Psoas muscle (tissue), 8 donors: ENCODE results near the gene KIF3B. TPM values are rescaled to one million over a fixed set of nuclear protein-coding genes. Genes with fewer than 3 reads are reported as not detected.
"Not testable (repeated sequence)": the region's sequence is repeated elsewhere in the genome, so short reads cannot be mapped to it uniquely, and the experiment has no call there.

Experiments
- ATAC-seq, 4 donors: fragments of 200-7000 bp; cut with Tn5 transposase; one replicate each; pipeline ENCODE4 v1.9.1; 2020; ENCODE audit warnings: moderate library complexity in 3 of 4, mild to moderate bottlenecking in 2 of 4
- DNase-seq, 2 donors: peaks; one replicate each; pipeline ENCODE4 v3.0.0-alpha.2; 2020
- H3K27ac ChIP-seq: fragments of 200-600 bp; one replicate; pipeline ENCODE4 v1.8.0; 2022
- H3K27me3 ChIP-seq, 3 donors: fragments of 200-600 bp in 1 of 3; one replicate each; pipeline versions ENCODE4 v1.6.1 to v1.8.0; 2013 to 2022; ENCODE audit warnings: low read length in 2 of 3, mild to moderate bottlenecking in 2 of 3, moderate library complexity in 1 of 3; ENCODE audit not compliant: insufficient read depth in 3 of 3
- H3K36me3 ChIP-seq, 2 donors: fragments of 200-600 bp in 1 of 2; one replicate each; pipeline versions ENCODE4 v1.6.1 to v1.8.0; 2013 to 2022; ENCODE audit warnings: low read depth in 1 of 2, mild to moderate bottlenecking in 1 of 2, moderate library complexity in 1 of 2; ENCODE audit not compliant: insufficient read depth in 1 of 2
- H3K4me1 ChIP-seq: fragments of 200-600 bp; one replicate; pipeline ENCODE4 v1.8.0; 2022
- H3K4me3 ChIP-seq: fragments of 200-600 bp; one replicate; pipeline ENCODE4 v1.8.0; 2022; ENCODE audit warnings: mild to moderate bottlenecking
- H3K9me3 ChIP-seq: fragments of 200-600 bp; one replicate; pipeline ENCODE4 v1.8.0; 2022
- WGBS, 3 donors: extraction: QIAGEN DNeasy Blood & Tissue Kit; methylation state at CpG; one replicate each; pipeline versions ENCODE4 v1.1.6 to v1.1.7; 2013; 5-methylcytosine and 5-hydroxymethylcytosine counted together
- intact Hi-C, 2 donors: fragments of 100-400 bp; cut with DNase I; formaldehyde crosslinking; loops; one replicate each; pipeline versions ENCODE4 v1.11.0 to v1.14.2; 2022
- polyA plus RNA-seq, 3 donors: library from polyadenylated mRNA; stranded (reverse); fragments of 200-250 nt; gene quantifications; one replicate each; pipeline ENCODE4 v1.2.3, GENCODE V29; 2013
- total RNA-seq, 4 donors: library from RNA; stranded (reverse); fragmentation: NEBNext Ultra II Directional in 2 of 4; extraction: Animal tissue kit (Norgen Biotek cat#: 25700) in 2 of 4; gene quantifications; one replicate each; pipeline versions ENCODE4 v1.2.1 to v1.2.4, GENCODE V29; 2021 to 2023
- TF ChIP-seq, protein P1 (sequence below): fragments of 200-600 bp; IDR thresholded peaks from one replicate; pipeline ENCODE4 v1.8.0; 2022; ENCODE audit warnings: antibody characterized with exemption
- donor health status: healthy with polysubstance abuse.
- donor health status: DM: no; HTN: no; CAD: no; lungs with moderate emphysema.
- donor health status: Bipolar disorder and iron deficiency.
- donor health status: healthy.
- donor health status: DM: yes; HTN: yes; CAD: no.
- donor health status: DM: no; HTN: no; CAD: no.
- donor health status: DM: no; HTN: no; CAD: no.
- donor health status: DM: yes; HTN: yes; CAD: no.

Gene KIF3B
- total and polyA plus RNA-seq, 7 donors: 3.3 to 11.4 (median 7.5) TPM

DNA sequence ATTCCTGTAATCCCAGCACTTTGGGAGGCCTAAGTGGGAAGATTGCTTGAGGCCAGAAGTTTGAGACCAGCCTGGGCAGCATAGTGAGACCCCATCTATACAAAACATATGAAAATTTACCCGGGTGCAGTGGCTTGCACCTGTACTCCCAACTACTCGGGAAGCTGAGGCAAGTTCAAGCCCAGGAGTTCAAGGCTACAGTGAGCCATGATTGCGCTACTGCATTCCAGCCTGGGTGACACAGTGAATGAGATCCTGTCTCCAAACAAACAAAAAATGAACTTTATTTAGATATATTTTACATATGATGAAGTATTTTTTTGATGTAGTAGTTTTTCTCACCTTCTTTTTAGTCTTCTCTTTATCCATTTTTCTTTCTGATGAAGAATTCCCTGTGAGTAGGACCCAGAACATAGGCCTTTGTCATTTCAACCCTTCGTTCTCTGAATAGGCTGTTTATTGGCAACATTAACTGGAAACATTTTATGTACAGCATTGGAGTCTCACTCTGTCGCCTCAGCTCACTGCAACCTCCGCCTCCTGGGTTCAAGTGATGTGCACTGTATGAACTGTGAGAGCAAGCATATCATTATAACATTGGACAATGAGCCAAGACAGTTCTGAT lies 10.9 kb downstream of the KIF3B start:
- H3K36me3 ChIP-seq: no peaks in the 10 kb centered on the region
- WGBS, 3 donors: 74 to 93% (median 84%) methylated on average over 6 of the region's 6 CpGs
- peaks cover 12% of the 10 kb centered on the region for H3K4me1 ChIP-seq
- H3K9me3 ChIP-seq: no peaks in the 10 kb centered on the region
- DNase-seq: no peak
- H3K27ac ChIP-seq: no peak overlapping the region
- H3K27me3 ChIP-seq: no peaks in the 10 kb centered on the region
- H3K4me3 ChIP-seq: no peak overlapping the region
- TF ChIP-seq, protein P1, sequence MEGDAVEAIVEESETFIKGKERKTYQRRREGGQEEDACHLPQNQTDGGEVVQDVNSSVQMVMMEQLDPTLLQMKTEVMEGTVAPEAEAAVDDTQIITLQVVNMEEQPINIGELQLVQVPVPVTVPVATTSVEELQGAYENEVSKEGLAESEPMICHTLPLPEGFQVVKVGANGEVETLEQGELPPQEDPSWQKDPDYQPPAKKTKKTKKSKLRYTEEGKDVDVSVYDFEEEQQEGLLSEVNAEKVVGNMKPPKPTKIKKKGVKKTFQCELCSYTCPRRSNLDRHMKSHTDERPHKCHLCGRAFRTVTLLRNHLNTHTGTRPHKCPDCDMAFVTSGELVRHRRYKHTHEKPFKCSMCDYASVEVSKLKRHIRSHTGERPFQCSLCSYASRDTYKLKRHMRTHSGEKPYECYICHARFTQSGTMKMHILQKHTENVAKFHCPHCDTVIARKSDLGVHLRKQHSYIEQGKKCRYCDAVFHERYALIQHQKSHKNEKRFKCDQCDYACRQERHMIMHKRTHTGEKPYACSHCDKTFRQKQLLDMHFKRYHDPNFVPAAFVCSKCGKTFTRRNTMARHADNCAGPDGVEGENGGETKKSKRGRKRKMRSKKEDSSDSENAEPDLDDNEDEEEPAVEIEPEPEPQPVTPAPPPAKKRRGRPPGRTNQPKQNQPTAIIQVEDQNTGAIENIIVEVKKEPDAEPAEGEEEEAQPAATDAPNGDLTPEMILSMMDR: no peak
- intact Hi-C loops: no loop called here
- no peak for ATAC-seq

DNA sequence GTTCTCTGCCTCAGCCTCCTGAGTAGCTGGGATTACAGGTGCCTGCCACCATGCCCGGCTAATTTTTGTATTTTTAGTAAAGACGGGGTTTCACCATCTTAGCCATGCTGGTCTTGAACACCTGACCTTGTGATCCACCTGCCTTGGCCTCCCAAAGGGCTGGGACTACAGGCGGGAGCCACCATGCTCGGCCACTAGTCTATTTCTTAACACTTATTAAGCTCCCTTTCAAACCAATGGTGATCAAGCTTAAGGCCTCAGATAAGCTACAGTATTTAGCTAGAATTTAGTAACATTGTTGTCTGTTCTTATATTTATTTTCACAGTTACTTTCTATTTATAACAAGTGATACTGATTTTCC lies 11.8 kb downstream of the KIF3B start:
- intact Hi-C loops, H3K36me3 ChIP-seq, H3K9me3 ChIP-seq, DNase-seq, H3K4me3 ChIP-seq, ATAC-seq, H3K27ac ChIP-seq, H3K27me3 ChIP-seq: not testable (repeated sequence)
- 95 to 99% (median 97%) methylated on average over 4 of the region's 4 CpGs for WGBS, 3 donors
- peaks cover 12% of the 10 kb centered on the region for H3K4me1 ChIP-seq

DNA sequence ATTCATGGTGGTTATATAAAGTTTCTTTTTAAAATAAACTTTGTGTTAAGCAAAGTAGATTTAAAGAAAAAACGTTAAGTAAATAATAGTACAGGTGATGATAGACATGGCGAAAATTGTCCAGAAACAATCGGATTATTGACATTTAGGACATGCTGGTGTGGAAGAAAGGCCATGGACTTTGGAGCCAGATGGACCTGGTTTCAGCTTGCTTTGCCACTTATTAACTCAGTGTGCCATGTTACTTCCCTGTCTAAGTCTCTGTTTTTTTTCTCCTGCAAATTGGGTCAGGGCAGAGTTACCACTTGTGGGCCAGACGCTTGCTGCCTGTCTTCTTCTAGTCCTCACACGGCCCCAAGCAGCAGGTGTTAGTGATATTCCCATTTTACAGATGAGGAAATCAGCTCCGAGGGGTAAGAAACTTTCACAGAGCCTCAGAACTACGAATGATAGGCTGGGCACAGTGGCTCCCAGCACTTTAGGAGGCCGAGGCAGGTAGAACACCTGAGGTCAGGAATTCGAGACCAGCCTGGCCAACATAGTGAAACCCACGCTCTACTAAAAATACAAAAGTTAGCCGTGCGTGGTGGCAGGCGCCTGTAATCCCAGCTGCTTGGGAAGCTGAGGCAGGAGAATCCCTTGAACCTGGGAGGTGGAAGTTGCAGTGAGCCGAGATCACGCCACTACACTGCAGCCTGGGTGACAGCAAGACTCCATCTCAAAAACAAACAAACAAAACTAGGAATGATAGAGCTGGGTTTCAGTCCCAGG lies 12.4 kb downstream of the KIF3B start:
- ATAC-seq (no peak), DNase-seq (no peak)
- no peaks in the 10 kb centered on the region for H3K9me3 ChIP-seq
- no peak overlapping the region for H3K27ac ChIP-seq
- WGBS, 3 donors: 91 to 92% (median 91%) methylated on average over 15 of the region's 15 CpGs
- peaks cover 12% of the 10 kb centered on the region for H3K4me1 ChIP-seq
- TF ChIP-seq, protein P1: no peak
- intact Hi-C loops: no loop called here
- no peak overlapping the region for H3K4me3 ChIP-seq
- no peaks in the 10 kb centered on the region for H3K36me3 ChIP-seq
- no peaks in the 10 kb centered on the region for H3K27me3 ChIP-seq

DNA sequence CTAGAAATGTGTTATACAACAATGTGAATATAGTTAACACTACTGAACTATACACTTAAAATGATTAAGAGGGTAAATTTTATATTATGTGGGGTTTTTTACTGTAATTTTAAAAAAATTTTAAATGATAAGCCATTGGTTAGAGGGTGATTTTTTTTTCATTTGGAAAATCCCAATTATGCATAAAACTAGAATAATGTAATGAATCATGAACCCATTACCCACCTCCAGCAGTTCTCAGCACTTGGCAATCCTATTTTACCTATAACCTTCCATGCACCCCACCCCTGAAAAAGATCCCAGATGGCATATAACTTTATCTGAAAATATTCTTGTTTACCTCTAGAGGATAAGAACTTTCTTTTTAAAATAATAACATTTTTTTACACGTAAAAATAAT lies 13.7 kb downstream of the KIF3B start:
- no peak overlapping the region for H3K4me3 ChIP-seq
- H3K27me3 ChIP-seq: no peaks in the 10 kb centered on the region
- WGBS, 3 donors: 93 to 100% (median 96%) methylated on average over 1 of the region's 1 CpG
- no peaks in the 10 kb centered on the region for H3K36me3 ChIP-seq
- H3K4me1 ChIP-seq: peaks cover 2% of the 10 kb centered on the region
- TF ChIP-seq, protein P1: no peak
- H3K9me3 ChIP-seq: no peaks in the 10 kb centered on the region
- no peak for ATAC-seq
- DNase-seq: no peak
- H3K27ac ChIP-seq: no peak overlapping the region
- intact Hi-C loops: no loop called here

DNA sequence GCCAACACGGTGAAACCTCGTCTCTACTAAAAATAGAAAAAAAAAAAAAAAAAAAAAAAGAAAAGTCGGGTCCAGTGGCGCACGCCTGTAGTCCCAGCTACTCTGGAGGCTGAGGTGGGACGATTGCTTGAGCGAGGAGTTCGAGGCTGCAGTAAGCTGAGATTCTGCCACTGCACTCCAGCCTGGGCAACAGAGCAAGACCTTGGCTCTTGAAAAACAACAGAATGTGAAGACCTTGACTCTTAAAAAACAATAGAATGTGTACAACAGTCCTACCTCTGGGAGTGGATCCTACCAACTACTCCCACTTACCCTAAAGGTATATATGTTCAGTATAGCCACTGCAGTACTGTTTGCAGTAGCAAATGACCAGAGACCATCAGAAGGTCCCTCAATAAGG lies 15.1 kb downstream of the KIF3B start:
- H3K27ac ChIP-seq: no peak overlapping the region
- DNase-seq: no peak
- H3K36me3 ChIP-seq: no peaks in the 10 kb centered on the region
- 78 to 89% (median 83%) methylated on average over 8 of the region's 8 CpGs for WGBS, 3 donors
- H3K27me3 ChIP-seq: no peaks in the 10 kb centered on the region
- H3K4me1 ChIP-seq: peaks cover 9% of the 10 kb centered on the region
- ATAC-seq: no peak
- intact Hi-C loops: no loop called here
- no peaks in the 10 kb centered on the region for H3K9me3 ChIP-seq
- H3K4me3 ChIP-seq: no peak overlapping the region
- TF ChIP-seq, protein P1: no peak
